Measurements from ENCODE around the gene FBF1.
"Not testable (repeated sequence)": the region's sequence is repeated elsewhere in the genome, so short reads cannot be mapped to it uniquely, and the experiment has no call there.

Gene FBF1, protein sequence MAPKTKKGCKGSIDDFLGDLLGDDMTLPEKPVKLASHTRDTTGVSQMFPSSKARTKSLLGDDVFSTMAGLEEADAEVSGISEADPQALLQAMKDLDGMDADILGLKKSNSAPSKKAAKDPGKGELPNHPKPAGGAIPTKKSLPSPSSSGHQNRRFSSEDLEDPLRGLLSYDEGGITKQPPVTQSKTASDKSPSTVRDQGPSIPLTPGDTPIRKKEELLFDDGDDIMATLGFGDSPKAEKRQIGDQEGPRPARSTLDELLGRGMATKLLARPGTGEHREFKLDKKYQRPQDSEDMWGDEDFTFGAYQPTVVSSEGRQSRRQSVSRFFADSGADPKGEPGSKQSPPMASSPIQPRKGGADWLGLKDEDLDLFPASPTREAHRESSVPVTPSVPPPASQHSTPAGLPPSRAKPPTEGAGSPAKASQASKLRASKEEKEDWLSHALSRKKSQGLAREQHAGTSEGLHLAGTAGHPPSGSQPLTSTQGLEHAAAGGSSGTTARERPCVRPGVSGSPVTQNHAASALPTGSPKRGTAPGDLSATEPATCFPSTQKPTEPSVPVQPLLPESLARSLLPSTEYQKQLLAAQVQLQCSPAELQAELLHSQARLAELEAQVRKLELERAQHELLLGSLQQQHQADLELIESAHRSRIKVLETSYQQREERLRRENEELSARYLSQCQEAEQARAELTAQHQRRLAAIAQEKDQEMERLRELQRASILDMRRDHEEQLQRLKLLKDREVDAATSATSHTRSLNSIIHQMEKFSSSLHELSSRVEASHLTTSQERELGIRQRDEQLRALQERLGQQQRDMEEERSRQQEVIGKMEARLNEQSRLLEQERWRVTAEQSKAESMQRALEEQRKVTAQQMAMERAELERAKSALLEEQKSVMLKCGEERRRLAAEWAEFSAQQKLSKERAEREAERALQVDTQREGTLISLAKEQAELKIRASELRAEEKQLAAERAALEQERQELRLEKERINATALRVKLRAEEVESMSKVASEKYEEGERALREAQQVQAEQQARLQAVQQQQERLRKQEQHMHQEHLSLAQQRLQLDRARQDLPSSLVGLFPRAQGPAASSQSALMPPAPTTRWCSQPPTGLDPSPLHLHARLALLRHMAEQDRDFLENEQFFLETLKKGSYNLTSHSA

GRCh38 chr17:75940727-75941441, at the start of gene FBF1:
FBF1 (minus strand) TSS chr17:75941042; CDS start chr17:75938149, 2,893 bp downstream.
- DNase-seq (ENCODE audit: low spot score), result peak; percentile 91

- DNase-seq (ENCODE audit: low spot score), result no peak
Observed at GRCh38 chr17:75987041-75987440, 46.2 kb upstream of the FBF1 start.

DNA sequence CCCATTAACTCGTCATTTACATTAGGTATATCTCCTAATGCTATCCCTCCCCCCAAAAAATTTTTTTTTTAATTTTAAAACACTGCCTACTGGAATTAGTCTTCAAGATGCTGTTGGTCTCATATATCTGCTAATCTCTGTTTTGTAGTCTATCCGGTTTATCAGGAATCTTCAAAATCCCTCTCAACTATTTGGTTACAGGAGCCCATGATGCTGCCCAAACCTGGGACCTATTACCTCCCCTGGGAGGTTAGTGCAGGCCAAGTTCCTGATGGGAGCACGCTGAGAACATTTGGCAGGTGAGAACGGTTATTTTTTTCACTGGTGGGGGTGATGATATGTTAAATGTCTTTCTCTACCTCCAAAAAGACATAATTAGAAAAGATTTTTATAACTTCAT, 45.1 kb upstream of the FBF1 start:
- no peak for DNase-seq (ENCODE audit: low spot score)

GRCh38 chr17:75983501-75984181, 42.8 kb upstream of the FBF1 start:
- no peak for DNase-seq (ENCODE audit: low spot score)

DNA sequence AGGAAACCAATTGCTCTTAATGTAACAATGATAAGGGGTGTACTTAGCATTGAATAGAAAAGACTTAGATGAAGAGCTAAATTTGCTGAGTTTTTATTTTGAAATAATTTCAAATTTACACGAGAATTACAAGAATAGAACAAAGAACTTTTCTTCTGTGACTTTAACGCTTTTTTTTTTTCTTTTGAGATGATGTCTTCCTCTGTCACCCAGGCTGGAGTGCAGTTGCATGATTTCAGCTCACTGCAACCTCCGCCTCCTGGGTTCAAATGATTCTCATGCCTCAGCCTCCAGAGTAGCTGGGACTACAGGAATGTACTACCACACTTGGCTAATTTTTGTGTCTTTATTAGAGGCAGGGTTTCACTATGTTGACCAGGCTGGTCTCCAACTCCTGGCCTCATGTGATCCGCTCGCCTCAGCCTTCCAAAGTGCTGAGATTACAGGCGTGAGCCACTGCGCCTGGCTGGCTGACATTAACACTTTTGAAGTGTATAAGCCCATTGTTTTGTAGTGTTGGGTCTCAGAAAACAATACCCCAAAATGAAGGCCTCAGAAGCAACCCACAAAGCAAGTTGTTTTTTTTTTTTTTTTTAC, 40.3 kb upstream of the FBF1 start:
- DNase-seq (ENCODE audit: low spot score), result no peak

- DNase-seq (ENCODE audit: low spot score), result no peak
Observed at GRCh38 chr17:75980188-75981018, 39.6 kb upstream of the FBF1 start.

DNA sequence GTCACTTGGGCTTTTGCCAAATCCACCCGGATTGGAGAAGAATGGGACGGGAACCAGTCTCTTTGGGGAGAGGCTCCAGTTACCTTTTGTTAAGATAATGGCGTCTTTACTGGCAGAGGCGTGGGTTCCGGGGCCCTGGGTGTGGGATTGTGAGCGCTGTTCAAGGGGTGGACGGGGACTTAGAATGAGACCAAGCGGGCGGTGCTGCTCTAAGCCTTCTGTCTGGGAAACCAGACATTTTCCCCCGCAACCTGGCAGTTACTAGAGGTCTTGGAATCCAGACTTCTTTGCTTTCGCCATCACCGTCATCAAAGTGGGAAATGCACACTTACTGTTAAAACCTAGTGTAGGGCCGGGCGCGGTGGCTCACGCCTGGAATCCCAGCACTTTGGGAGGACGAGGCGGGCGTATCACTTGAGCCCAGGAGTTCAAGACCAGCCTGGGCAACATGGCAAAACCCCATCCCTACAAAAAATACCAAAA, 38.9 kb upstream of the FBF1 start:
- no peak for DNase-seq (ENCODE audit: low spot score)

DNA sequence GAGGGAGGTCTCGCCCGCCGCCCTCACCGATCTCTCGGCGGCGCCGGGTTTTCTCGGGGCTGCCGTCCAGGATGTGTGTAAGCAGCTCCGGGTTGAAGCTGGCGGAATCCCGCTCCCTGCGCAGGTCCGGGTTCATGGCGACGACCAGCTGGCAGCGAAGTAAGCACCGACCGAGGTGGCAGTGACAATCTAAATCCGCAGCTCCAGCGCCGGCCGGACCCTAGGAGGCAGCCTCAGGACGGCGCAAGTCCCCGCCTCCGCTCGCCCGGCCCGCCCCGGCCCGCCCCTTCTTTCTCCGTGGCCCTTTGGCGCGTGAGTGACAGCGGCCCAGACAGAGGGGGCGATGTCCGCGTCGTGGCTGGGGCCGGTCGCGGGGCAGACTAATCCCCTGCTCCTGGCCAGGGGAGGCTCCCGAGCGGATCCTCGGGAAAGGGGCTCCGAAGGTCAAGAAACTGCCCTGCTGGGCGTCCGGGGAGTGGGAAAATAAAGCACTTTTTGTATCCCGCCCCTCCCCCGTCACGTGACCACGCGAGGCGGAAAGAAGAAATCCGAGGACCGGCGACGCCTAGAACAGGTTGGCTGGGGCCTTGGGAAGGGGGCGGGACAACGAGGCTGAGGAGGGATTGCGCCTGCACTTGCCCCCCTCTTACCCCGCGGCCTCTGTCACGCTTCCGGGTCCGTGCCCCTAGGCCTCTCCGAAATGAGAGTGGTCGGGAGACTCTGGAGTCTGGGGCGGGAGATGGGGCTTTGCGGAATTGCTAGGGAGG, 38.3 kb upstream of the FBF1 start, which contains the start of the genes ACOX1 and TEN1:
TSS of gene ACOX1 (minus strand) at position 229 of the 767 bp plus-strand sequence. CDS start at position 136, 93 bp downstream.
TSS of gene TEN1 (plus strand) at position 303 of the 767 bp plus-strand sequence. CDS start 6,953 bp downstream, outside the sequence.
- DNase-seq (ENCODE audit: low spot score), result peak; percentile 95

DNA sequence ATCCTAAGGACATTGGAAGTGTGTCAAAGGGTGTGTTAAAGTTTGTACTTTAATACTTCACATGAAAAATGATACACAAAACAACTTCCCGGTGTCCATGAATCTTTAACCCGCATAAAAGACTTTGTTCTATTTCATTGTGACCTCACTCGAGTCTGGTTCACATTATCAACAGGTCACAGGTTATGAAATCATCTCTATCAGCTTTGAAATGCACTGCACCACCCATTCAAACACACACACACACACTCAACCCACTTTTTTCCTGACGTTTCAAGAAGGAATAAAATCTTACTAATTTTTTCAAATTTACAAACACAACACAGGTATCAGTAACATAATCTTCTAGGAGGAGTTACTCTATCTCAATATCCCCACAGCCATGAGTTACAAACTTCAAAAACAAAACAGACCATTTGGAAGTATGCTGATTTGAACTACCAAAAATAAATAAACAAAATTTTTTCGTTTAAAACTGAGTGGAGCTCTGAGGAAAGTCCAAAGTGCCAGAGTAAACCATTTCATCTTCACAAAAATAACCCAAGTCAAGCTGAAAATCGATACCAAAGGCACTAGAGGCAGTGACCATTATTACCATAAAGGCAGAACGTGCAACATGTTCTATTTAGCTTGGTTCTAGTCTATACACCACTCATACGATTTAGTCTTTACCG, 35.5 kb upstream of the FBF1 start:
- DNase-seq (ENCODE audit: low spot score), result no peak

DNA sequence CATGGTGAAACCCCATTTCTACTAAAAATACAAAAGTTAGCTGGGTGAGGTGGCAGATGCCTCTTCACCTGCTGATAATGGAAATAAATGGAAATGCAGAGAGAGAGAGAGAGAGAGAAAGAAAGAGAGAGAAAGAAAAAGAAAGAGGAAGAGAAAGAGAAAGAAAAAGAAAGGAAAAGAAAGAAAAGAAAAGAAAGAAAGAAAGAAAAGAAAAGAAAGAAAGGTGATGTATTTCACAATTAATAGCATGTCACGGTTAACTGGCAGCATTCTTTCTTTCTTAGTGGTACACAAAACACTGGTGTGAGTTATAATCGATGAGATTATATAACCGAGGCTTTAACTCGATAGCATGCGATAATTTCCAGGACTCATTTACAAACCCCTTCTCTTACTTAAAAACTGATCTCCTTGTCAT, 34.9 kb upstream of the FBF1 start:
- no peak for DNase-seq (ENCODE audit: low spot score)

DNA sequence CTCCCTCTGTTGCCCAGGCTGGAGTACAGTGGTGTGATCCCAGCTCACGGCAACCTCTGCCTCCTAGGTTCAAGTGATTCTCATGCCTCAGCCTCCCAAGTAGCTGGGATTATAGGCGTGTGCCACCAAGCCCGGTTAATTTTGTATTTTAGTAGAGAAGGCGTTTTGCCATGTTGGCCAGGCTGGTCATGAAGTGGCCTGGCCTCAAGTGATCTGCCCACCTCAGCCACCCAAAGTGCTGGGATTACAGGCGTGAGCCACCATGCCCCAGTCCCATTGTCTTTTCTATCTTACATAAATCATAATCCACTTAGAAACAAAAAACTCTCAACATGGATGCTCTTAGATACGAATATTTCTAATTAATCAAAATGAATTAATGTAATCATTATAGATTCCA, 34.3 kb upstream of the FBF1 start:
- not testable (repeated sequence) for DNase-seq (ENCODE audit: low spot score)

DNA sequence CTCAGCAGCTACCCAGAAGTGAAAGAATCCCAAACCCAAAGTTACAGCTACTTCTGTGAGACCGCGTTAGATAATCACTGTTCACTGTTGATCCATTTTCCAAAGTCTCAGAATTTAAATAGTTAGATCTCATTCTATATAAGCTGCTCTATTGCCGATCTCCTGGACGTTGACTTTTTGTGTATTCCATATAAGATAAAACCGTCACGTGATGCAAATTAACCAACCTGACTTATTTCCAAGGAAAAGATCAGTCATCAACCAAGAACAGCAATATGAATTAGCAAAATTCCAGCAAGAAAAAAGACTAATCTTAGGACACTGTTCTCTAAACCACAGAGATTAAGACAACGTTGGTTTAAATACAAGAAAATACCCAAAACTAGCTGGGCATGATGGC, 29.8 kb upstream of the FBF1 start:
- DNase-seq (ENCODE audit: low spot score), result no peak

DNA sequence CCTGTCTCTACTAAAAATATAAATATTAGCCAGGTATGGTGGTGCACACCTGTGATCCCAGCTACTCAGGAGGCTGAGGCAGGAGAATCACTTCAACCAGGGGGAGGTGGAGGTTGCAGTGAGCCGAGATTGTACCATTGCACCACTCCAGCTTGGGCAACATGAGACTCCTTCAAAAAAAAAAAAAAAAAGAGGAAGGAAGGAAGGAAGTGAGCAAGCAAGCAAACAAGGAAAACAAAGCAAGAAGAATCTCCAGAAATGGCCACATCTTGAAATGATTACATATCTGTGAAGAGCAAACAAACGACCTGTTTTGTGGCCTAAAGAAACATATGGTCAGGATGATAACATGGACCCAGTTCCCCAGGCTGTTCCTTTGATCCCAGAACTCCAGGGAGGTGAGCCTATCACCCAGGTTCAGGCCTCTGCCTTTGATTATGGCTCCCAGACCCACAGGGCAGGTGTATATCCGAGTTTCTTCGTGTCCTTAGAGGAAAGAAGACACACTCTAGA, 29.2 kb upstream of the FBF1 start:
- DNase-seq (ENCODE audit: low spot score), result peak; percentile 57

DNA sequence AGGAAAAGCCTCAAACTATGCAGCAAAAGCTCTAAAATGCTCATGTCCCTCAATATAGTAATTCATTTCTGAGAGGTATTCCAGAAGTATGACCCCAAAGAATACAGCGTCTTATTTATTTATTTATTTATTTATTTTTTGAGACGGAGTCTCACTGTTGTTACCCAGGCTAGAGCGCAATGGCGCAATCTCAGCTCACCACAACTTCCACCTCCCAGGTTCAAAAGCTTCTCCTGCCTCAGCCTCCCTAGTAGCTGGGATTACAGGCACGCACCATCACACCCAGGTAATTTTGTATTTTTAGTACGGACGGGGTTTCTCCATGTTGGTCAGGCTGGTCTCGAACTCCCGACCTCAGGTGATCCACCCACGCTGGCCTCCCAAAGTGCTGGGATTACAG, 28.2 kb upstream of the FBF1 start:
- not testable (repeated sequence) for DNase-seq (ENCODE audit: low spot score)

DNA sequence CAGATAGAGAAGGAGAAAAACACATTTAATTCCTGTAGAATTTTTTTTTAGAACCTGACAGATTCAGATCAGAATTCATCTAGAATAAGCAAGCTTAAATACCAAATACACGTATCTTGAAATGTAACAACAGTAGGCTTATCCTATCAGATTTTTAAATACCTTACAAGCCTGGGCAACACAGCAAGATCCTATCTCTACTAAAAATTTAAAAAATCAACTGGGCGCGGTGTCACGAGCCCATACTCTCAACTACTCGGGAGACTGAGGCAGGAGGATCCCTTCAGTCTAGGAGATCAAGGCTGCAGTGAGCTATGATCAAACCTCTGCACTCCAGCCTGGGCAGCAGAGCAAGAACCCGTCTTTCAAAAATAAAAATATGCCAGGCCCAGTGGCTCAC, 24.6 kb upstream of the FBF1 start:
- DNase-seq (ENCODE audit: low spot score), result no peak

DNA sequence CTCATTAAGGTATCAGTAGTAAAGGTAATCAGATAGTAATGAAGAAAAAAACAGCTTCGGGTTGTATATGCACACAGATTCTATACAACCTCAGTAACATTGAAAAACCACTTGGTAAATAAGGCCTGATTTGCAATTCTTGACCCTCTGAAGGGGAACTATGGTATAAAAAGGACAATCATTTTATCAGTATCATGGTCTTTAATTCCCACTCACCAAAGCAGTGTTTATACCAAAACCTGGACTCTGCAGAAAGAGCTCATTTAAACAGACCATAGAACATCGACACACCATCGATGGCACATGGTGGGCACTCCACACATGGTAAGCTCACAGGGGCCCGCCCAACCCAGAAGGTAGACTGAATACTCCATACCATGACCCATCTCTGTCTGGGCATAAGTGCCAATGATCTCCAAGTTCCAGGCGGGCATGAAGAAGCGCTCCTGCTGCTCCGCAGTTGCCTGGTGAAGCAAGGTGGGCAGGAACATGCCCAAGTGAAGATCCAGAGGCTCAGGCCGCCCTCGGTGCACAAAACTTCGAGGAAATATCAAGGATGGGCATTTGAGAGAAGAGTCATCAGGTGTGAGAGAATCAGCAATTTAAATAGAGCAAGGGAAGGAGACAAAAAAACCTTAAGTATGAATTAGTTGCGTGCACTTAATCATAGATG, 19.1 kb upstream of the FBF1 start:
- no peak for DNase-seq (ENCODE audit: low spot score)

All from kidney capillary endothelial cell (primary cell).